DMS 273 (cell line): ENCODE data around the gene DPP6.

Experiments used
- DNase-seq: peaks from one replicate; lab custom pipeline; 2025; ENCODE audit not compliant: unreplicated experiment; lab: John Stamatoyannopoulos, UW

The DPP6 gene

GRCh38 chr7:154330318-154330717 is 278.1 kb downstream of the DPP6 start:
- no peak for DNase-seq

GRCh38 chr7:154332811-154333580 is 280.8 kb downstream of the DPP6 start:
- DNase-seq = no peak

- no peak for DNase-seq
These were observed 284.1 kb downstream of the DPP6 start for GRCh38 chr7:154336295-154336694.

GRCh38 chr7:154338701-154339506 is 286.7 kb downstream of the DPP6 start:
- DNase-seq = no peak

GRCh38 chr7:154342971-154343633 is 290.9 kb downstream of the DPP6 start:
- DNase-seq = no peak

GRCh38 chr7:154343778-154344412 is 291.7 kb downstream of the DPP6 start:
- no peak for DNase-seq

- DNase-seq = no peak
These were observed 292.9 kb downstream of the DPP6 start for GRCh38 chr7:154345093-154345492.

- no peak for DNase-seq
These were observed 295.6 kb downstream of the DPP6 start for GRCh38 chr7:154347700-154348266.

GRCh38 chr7:154350892-154351291 is 298.7 kb downstream of the DPP6 start:
- no peak for DNase-seq

GRCh38 chr7:154353355-154353767 is 301.2 kb downstream of the DPP6 start:
- no peak for DNase-seq

- DNase-seq = no peak
These were observed 312.0 kb downstream of the DPP6 start for GRCh38 chr7:154364170-154364569.

GRCh38 chr7:154371424-154371823 is 319.2 kb downstream of the DPP6 start:
- no peak for DNase-seq

- DNase-seq = no peak
These were observed 319.9 kb downstream of the DPP6 start for GRCh38 chr7:154372011-154372601.

- no peak for DNase-seq
These were observed 321.8 kb downstream of the DPP6 start for GRCh38 chr7:154373956-154374355.

GRCh38 chr7:154375956-154376355 is 323.8 kb downstream of the DPP6 start:
- DNase-seq = no peak

- no peak for DNase-seq
These were observed 328.6 kb downstream of the DPP6 start for GRCh38 chr7:154380771-154381170.

- DNase-seq = no peak
These were observed 330.8 kb downstream of the DPP6 start for GRCh38 chr7:154383045-154383444.

GRCh38 chr7:154385214-154385613 is 333.0 kb downstream of the DPP6 start:
- no peak for DNase-seq

- no peak for DNase-seq
These were observed 335.1 kb downstream of the DPP6 start for GRCh38 chr7:154387252-154387651.

- no peak for DNase-seq
These were observed 336.2 kb downstream of the DPP6 start for GRCh38 chr7:154388412-154388811.

- DNase-seq = no peak
These were observed 336.8 kb downstream of the DPP6 start for GRCh38 chr7:154388999-154389398.
